BE2C (cell line): Measurements from ENCODE around the gene RAB31.

Experiments
- DNase-seq: peaks from one replicate; pipeline ENCODE4 v3.0.0-alpha.2; 2020
- H3K27me3 ChIP-seq: fragments of 250-450 bp; sonication (Bioruptor Pico); 2 replicates; pipeline ENCODE4 v1.5.1; 2020; ENCODE audit warnings: mild to moderate bottlenecking
- H3K36me3 ChIP-seq: fragments of 250-450 bp; sonication (Bioruptor Pico); 2 replicates; pipeline ENCODE4 v1.5.1; 2020; ENCODE audit warnings: mild to moderate bottlenecking
- H3K4me1 ChIP-seq: fragments of 250-450 bp; sonication (Bioruptor Pico); 2 replicates; pipeline ENCODE4 v1.5.1; 2020
- H3K4me3 ChIP-seq: 2 replicates; pipeline ENCODE4 v1.5.1; 2011; ENCODE audit warnings: low read depth, low read length
- H3K9me3 ChIP-seq: fragments of 250-450 bp; sonication (Bioruptor Pico); 2 replicates; pipeline ENCODE4 v1.5.1; 2020
- CTCF ChIP-seq: IDR thresholded peaks from 2 replicates; pipeline ENCODE4 v1.5.1; 2012; ENCODE audit warnings: mild to moderate bottlenecking, low read depth, low read length

Gene RAB31

GRCh38 chr18:9802175-9803062 is 94.3 kb downstream of the RAB31 start:
- H3K36me3 ChIP-seq, result no peaks in the 10 kb centered on the region
- DNase-seq, result no peak
- H3K4me3 ChIP-seq, result no peak overlapping the region
- TF ChIP-seq CTCF, result no peak
- no peaks in the 10 kb centered on the region for H3K4me1 ChIP-seq
- no peaks in the 10 kb centered on the region for H3K27me3 ChIP-seq
- H3K9me3 ChIP-seq, result no peaks in the 10 kb centered on the region

- TF ChIP-seq CTCF, result no peak
- H3K4me1 ChIP-seq, result no peaks in the 10 kb centered on the region
- H3K4me3 ChIP-seq, result no peak overlapping the region
- H3K27me3 ChIP-seq, result no peaks in the 10 kb centered on the region
- no peaks in the 10 kb centered on the region for H3K36me3 ChIP-seq
- no peaks in the 10 kb centered on the region for H3K9me3 ChIP-seq
- DNase-seq, result no peak
Observed at GRCh38 chr18:9803063-9803697, 95.1 kb downstream of the RAB31 start.

GRCh38 chr18:9803698-9804516 is 95.8 kb downstream of the RAB31 start:
- Histone ChIP-seq H3K4me1 (no peaks in the 10 kb centered on the region), H3K27me3 (no peaks in the 10 kb centered on the region), H3K36me3 (no peaks in the 10 kb centered on the region), H3K4me3 (peak overlapping the region; percentile 10; the same call in 1 of the 2 replicates), H3K9me3 (no peaks in the 10 kb centered on the region)
- peak; percentile 31 for DNase-seq
- no peak for TF ChIP-seq CTCF

- no peak for TF ChIP-seq CTCF
- Histone ChIP-seq H3K4me1 (no peaks in the 10 kb centered on the region), H3K27me3 (no peaks in the 10 kb centered on the region), H3K9me3 (no peaks in the 10 kb centered on the region), H3K36me3 (no peaks in the 10 kb centered on the region), H3K4me3 (no peak overlapping the region)
- DNase-seq, result no peak
Observed at GRCh38 chr18:9804517-9805104, 96.5 kb downstream of the RAB31 start.

GRCh38 chr18:9806905-9807304 is 98.8 kb downstream of the RAB31 start:
- no peak overlapping the region for H3K4me3 ChIP-seq
- H3K4me1 ChIP-seq, result no peaks in the 10 kb centered on the region
- no peaks in the 10 kb centered on the region for H3K36me3 ChIP-seq
- H3K9me3 ChIP-seq, result no peaks in the 10 kb centered on the region
- no peaks in the 10 kb centered on the region for H3K27me3 ChIP-seq
- no peak for TF ChIP-seq CTCF
- DNase-seq, result no peak
